Peyer's patch (tissue), 4 donors: Measurements from ENCODE around the gene APOF.

Source experiments
- CTCF ChIP-seq, 6 experiments: fragments of 450-650 bp in 4 of 6; fragments of 200-600 bp in 2 of 6; sonication (generic) in 1 of 6; IDR thresholded peaks; one replicate each; pipeline ENCODE4 v1.5.1; 2017 to 2019; ENCODE audit warnings: antibody characterized with exemption in 6 of 6, mild to moderate bottlenecking in 3 of 6, moderate library complexity in 1 of 6
- POLR2A ChIP-seq, 2 donors: fragments of 450-650 bp; IDR thresholded peaks; one replicate each; pipeline ENCODE4 v1.5.1; 2017; ENCODE audit warnings: antibody characterized with exemption in 2 of 2, mild to moderate bottlenecking in 2 of 2, moderate library complexity in 2 of 2

GRCh38 chr12:56338308-56339157, 24.1 kb downstream of the APOF start, which contains the start of gene IL23A:
- TF ChIP-seq CTCF (IDR thresholded peaks at IDR 0.05) (no peak), POLR2A (IDR thresholded peaks at IDR 0.05) (no peak)
